Lower leg skin (tissue), 3 donors: ENCODE results near the gene PCYOX1L.

Source experiments
- CTCF ChIP-seq, 3 donors: fragments of 450-650 bp; IDR thresholded peaks; one replicate each; pipeline ENCODE4 v1.5.1; 2016; ENCODE audit warnings: antibody characterized with exemption in 3 of 3, mild to moderate bottlenecking in 3 of 3, moderate library complexity in 2 of 3
- POLR2A ChIP-seq, 2 donors: fragments of 450-650 bp; IDR thresholded peaks; one replicate each; pipeline ENCODE4 v1.6.1; 2016 to 2017; ENCODE audit warnings: antibody characterized with exemption in 2 of 2, mild to moderate bottlenecking in 1 of 2, moderate library complexity in 1 of 2

- TF ChIP-seq CTCF (IDR thresholded peaks at IDR 0.05), result no peak
- TF ChIP-seq POLR2A (IDR thresholded peaks at IDR 0.05), result no peak
Measured at GRCh38 chr5:149356391-149356790, 1.5 kb upstream of the PCYOX1L start.
